SK-N-SH treated with all-trans-retinoic acid at 6 μM for 48 hours (cell line): ENCODE data around the gene ERLIN1.

Experiments
- GLIS3 ChIP-seq: fragments of 250-450 bp; sonication (Bioruptor Pico); IDR thresholded peaks from 2 replicates; pipeline ENCODE4 v1.5.0; 2020; ENCODE audit warnings: mild to moderate bottlenecking, moderate library complexity
- ISL1 ChIP-seq: fragments of 250-450 bp; sonication (Bioruptor Pico); IDR thresholded peaks from 2 replicates; pipeline ENCODE4 v2.1.2; 2022; ENCODE audit warnings: mild to moderate bottlenecking, moderate library complexity
- OSR1 ChIP-seq: fragments of 250-450 bp; sonication (Bioruptor Pico); IDR thresholded peaks from 2 replicates; pipeline ENCODE4 v1.8.0; 2022; ENCODE audit warnings: moderate library complexity, mild to moderate bottlenecking, inconsistent platforms
- PATZ1 ChIP-seq: fragments of 250-450 bp; sonication (Bioruptor Pico); IDR thresholded peaks from 2 replicates; pipeline ENCODE4 v1.8.0; 2020; ENCODE audit warnings: mild to moderate bottlenecking, moderate library complexity, borderline replicate concordance
- RARB ChIP-seq: fragments of 250-450 bp; sonication (Bioruptor Pico); IDR thresholded peaks from 2 replicates; pipeline ENCODE4 v1.8.0; 2021; ENCODE audit warnings: mild to moderate bottlenecking, moderate library complexity
- TOX ChIP-seq: fragments of 250-450 bp; sonication (Bioruptor Pico); IDR thresholded peaks from 2 replicates; pipeline ENCODE4 v1.8.0; 2021; ENCODE audit warnings: mild to moderate bottlenecking, moderate library complexity, borderline replicate concordance
- ZFP3 ChIP-seq: fragments of 250-450 bp; sonication (Bioruptor Pico); IDR thresholded peaks from 2 replicates; pipeline ENCODE4 v1.5.0; 2020; ENCODE audit warnings: mild to moderate bottlenecking, moderate library complexity
- ZNF70 ChIP-seq: fragments of 450-650 bp; formaldehyde crosslinking; IDR thresholded peaks from 2 replicates; pipeline ENCODE4 v1.5.0; 2020; ENCODE audit warnings: mild to moderate bottlenecking, moderate library complexity
- TF ChIP-seq, protein P1 (sequence below): fragments of 250-450 bp; sonication (Bioruptor Pico); IDR thresholded peaks from 2 replicates; pipeline ENCODE4 v1.5.1; 2021; ENCODE audit warnings: mild to moderate bottlenecking, moderate library complexity
- TF ChIP-seq, protein P2 (sequence below): fragments of 250-450 bp; sonication (Bioruptor Pico); IDR thresholded peaks from 2 replicates; pipeline ENCODE4 v1.8.0; 2021; ENCODE audit warnings: low read depth, mild to moderate bottlenecking, moderate library complexity, borderline replicate concordance

- TF ChIP-seq TOX (CRISPR knock-in tag) (no peak), OSR1 (no peak), ZFP3 (CRISPR knock-in tag) (no peak), PATZ1 (CRISPR knock-in tag) (no peak), RARB (CRISPR knock-in tag) (no peak), GLIS3 (no peak), ZNF70 (CRISPR knock-in tag) (no peak), ISL1 (no peak)
- TF ChIP-seq, protein P1, sequence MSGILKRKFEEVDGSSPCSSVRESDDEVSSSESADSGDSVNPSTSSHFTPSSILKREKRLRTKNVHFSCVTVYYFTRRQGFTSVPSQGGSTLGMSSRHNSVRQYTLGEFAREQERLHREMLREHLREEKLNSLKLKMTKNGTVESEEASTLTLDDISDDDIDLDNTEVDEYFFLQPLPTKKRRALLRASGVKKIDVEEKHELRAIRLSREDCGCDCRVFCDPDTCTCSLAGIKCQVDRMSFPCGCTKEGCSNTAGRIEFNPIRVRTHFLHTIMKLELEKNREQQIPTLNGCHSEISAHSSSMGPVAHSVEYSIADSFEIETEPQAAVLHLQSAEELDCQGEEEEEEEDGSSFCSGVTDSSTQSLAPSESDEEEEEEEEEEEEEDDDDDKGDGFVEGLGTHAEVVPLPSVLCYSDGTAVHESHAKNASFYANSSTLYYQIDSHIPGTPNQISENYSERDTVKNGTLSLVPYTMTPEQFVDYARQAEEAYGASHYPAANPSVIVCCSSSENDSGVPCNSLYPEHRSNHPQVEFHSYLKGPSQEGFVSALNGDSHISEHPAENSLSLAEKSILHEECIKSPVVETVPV (CRISPR knock-in tag): no peak
- TF ChIP-seq, protein P2, sequence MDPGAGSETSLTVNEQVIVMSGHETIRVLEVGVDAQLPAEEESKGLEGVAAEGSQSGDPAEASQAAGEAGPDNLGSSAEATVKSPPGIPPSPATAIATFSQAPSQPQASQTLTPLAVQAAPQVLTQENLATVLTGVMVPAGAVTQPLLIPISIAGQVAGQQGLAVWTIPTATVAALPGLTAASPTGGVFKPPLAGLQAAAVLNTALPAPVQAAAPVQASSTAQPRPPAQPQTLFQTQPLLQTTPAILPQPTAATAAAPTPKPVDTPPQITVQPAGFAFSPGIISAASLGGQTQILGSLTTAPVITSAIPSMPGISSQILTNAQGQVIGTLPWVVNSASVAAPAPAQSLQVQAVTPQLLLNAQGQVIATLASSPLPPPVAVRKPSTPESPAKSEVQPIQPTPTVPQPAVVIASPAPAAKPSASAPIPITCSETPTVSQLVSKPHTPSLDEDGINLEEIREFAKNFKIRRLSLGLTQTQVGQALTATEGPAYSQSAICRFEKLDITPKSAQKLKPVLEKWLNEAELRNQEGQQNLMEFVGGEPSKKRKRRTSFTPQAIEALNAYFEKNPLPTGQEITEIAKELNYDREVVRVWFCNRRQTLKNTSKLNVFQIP (CRISPR knock-in tag): no peak
Measured at GRCh38 chr10:100222529-100222928, 36.7 kb upstream of the ERLIN1 start.
